Ovary (tissue), 9 donors: ENCODE measurements around the gene MED27. TPM values are rescaled to one million over a fixed set of nuclear protein-coding genes. Genes with fewer than 3 reads are reported as not detected.
A peak's percentile ranks its signal among the peaks of the same experiment; 100 is the strongest.

Experiments
- DNase-seq, 5 donors: peaks; one replicate each; pipeline ENCODE4 v3.0.0-alpha.2; 2019 to 2020
- H3K27ac ChIP-seq, 2 donors: fragments of 200-600 bp; one replicate each; pipeline versions ENCODE4 v1.5.1 to v1.8.0; 2019 to 2022
- H3K27me3 ChIP-seq: fragments of 200-600 bp; one replicate; pipeline ENCODE4 v1.8.0; 2022
- H3K36me3 ChIP-seq: fragments of 200-600 bp; sonication (generic); one replicate; pipeline ENCODE4 v1.5.1; 2019
- H3K4me1 ChIP-seq: one replicate; pipeline ENCODE4 v1.8.1; 2013; ENCODE audit warnings: mild to moderate bottlenecking, moderate library complexity; ENCODE audit not compliant: insufficient read depth
- H3K4me3 ChIP-seq: fragments of 200-600 bp; sonication (generic); one replicate; pipeline ENCODE4 v1.5.1; 2017
- H3K9me3 ChIP-seq, 2 donors: fragments of 200-600 bp in 1 of 2; sonication (generic) in 1 of 2; one replicate each; pipeline versions ENCODE4 v1.5.1 to v1.8.1; 2013 to 2019; ENCODE audit warnings: mild to moderate bottlenecking in 1 of 2, moderate library complexity in 1 of 2
- EP300 ChIP-seq: sonication (generic); formaldehyde crosslinking; IDR thresholded peaks from one replicate; pipeline ENCODE4 v1.6.1; 2017; ENCODE audit warnings: antibody characterized with exemption
- POLR2A ChIP-seq: fragments of 450-650 bp; IDR thresholded peaks from one replicate; pipeline ENCODE4 v1.6.1; 2017; ENCODE audit warnings: antibody characterized with exemption, mild to moderate bottlenecking, moderate library complexity
- WGBS, 3 donors: extraction: QIAGEN DNeasy Blood & Tissue Kit in 1 of 3; methylation state at CpG; one replicate each; pipeline versions ENCODE4 v1.1.5 to v1.1.7; 2013 to 2017; 5-methylcytosine and 5-hydroxymethylcytosine counted together
- intact Hi-C, 4 donors: fragments of 100-400 bp; cut with DNase I; formaldehyde crosslinking; loops; one replicate each; pipeline versions ENCODE4 v1.11.0 to v1.15.1; 2022 to 2023
- polyA plus RNA-seq, 2 donors: library from polyadenylated mRNA; stranded (reverse); fragments of 200-250 nt in 1 of 2; fragments of 350-450 nt in 1 of 2; fragmentation: Illumina TruSeq in 1 of 2; extraction: RNeasy Lipid Tissue Mini Kit (QIAGEN cat#74804) in 1 of 2; gene quantifications; one replicate each; pipeline ENCODE4 v1.2.3, GENCODE V29; 2013 to 2014
- total RNA-seq, 7 donors: library from RNA; depleted of rRNA in 2 of 7; stranded (reverse); fragments of >200 nt in 2 of 7; fragmentation: NEBNext Ultra II Directional in 3 of 7; extraction: Animal tissue kit (Norgen Biotek cat#: 25700) in 3 of 7; gene quantifications; one replicate each; pipeline versions ENCODE4 v1.1.0 to v1.2.4, GENCODE V29; 2016 to 2023
- TF ChIP-seq, protein P1 (sequence below), 3 donors: fragments of 450-650 bp in 2 of 3; fragments of 200-600 bp in 1 of 3; IDR thresholded peaks; one replicate each; pipeline versions ENCODE4 v1.5.1 to v1.8.0; 2016 to 2022; ENCODE audit warnings: antibody characterized with exemption in 3 of 3, mild to moderate bottlenecking in 1 of 3
- donor health status: DM: no; HTN: no; CAD: no; lungs with moderate emphysema.
- donor health status: DM: no; HTN: no; CAD: no.
- donor health status: Bipolar disorder and iron deficiency.
- donor health status: DM: yes; HTN: yes; CAD: no.
- donor health status: DM: no; HTN: no; CAD: no.
- donor health status: DM: yes; HTN: yes; CAD: no.

The MED27 gene
- total and polyA plus RNA-seq, 9 donors, result 7.6 to 24.9 (median 17.4) TPM

DNA sequence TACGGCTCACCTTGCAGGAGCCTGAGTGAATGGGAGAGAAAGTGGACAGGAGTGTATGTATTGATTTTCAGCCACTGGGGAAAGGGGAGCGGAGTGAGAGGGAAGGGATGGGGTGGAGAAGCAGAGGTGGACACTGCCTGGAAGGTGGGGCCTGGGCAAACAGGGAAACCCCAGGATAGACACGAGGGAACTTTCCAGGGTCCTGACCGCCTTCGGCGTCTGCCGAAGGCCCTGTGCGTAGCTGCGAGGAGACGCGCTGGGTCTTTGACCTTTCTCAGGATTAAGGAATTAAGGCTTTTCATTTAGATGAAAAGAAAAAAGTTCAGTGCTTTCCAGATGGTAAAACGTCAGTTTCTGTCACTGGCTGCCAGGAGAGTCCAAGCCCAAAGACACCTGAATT lies 205.2 kb downstream of the MED27 start:
- H3K36me3 ChIP-seq, result no peaks in the 10 kb centered on the region
- whole genome bisulfite sequencing, 3 donors, result 79 to 81% (median 81%) methylated on average over 12 of the region's 12 CpGs
- DNase-seq, result no peak
- TF ChIP-seq EP300 (no peak), POLR2A (no peak)
- TF ChIP-seq, protein P1, sequence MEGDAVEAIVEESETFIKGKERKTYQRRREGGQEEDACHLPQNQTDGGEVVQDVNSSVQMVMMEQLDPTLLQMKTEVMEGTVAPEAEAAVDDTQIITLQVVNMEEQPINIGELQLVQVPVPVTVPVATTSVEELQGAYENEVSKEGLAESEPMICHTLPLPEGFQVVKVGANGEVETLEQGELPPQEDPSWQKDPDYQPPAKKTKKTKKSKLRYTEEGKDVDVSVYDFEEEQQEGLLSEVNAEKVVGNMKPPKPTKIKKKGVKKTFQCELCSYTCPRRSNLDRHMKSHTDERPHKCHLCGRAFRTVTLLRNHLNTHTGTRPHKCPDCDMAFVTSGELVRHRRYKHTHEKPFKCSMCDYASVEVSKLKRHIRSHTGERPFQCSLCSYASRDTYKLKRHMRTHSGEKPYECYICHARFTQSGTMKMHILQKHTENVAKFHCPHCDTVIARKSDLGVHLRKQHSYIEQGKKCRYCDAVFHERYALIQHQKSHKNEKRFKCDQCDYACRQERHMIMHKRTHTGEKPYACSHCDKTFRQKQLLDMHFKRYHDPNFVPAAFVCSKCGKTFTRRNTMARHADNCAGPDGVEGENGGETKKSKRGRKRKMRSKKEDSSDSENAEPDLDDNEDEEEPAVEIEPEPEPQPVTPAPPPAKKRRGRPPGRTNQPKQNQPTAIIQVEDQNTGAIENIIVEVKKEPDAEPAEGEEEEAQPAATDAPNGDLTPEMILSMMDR (IDR thresholded peaks at IDR 0.05), result no peak
- intact Hi-C loops, result no loop called here
- no peaks in the 10 kb centered on the region for H3K27me3 ChIP-seq
- H3K4me1 ChIP-seq, result no peaks in the 10 kb centered on the region
- H3K4me3 ChIP-seq, result no peak overlapping the region
- H3K27ac ChIP-seq, result no peak overlapping the region
- H3K9me3 ChIP-seq, result no peaks in the 10 kb centered on the region

DNA sequence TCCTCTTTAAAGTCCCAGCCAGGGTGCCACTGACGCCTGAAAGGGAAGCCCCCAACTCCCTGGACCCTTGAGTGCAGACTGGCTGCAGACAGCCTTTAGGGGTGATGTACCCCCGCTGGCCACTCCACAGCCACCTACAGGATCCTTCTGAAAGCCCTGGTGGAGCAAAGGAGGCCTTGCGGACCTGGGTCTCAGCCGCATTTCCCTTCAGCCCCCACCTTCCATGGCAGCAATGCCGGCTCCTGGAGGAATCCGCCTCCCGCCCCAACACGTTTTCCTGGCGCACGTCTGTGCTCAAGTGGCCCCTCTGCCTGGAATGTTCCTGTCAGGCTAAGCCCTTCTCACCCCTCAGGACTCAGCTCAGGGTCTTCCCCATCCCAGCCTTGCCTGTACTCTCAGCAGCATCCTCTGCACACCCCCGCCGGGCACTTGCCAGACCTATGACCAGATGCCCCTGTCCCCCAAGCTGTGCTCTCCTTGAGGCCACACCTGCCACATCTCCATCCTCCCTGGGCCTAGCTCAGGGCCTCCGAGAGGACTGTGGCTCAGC lies 205.7 kb downstream of the MED27 start:
- WGBS, 3 donors, result 91 to 95% (median 93%) methylated on average over 13 of the region's 13 CpGs
- Histone ChIP-seq H3K4me3 (no peak overlapping the region), H3K27me3 (no peaks in the 10 kb centered on the region), H3K36me3 (no peaks in the 10 kb centered on the region), H3K9me3 (no peaks in the 10 kb centered on the region), H3K4me1 (no peaks in the 10 kb centered on the region), H3K27ac (no peak overlapping the region)
- TF ChIP-seq EP300, result no peak
- TF ChIP-seq, protein P1 (IDR thresholded peaks at IDR 0.05), result no peak
- no peak for TF ChIP-seq POLR2A
- no peak for DNase-seq
- intact Hi-C loops, result no loop called here

DNA sequence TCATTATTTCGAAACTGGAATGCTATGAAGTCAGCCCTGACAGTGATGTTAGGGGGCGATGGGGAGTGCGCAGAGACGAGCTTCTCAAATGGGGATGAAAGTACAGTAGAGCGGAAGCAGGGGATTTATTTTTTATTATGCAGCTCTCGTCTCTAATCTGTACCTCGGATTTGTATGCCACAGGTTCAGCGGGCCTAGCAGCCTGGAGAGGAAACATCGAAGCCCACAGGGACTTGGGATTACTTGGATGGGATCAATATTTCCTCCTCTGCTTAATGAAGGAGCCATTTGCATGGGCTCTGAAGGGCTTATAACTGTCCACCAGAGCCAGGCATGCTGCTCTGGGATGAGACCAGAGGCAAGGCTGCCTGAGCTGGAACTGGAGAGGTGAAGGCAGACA lies 206.3 kb downstream of the MED27 start:
- no peak for TF ChIP-seq POLR2A
- TF ChIP-seq, protein P1 (IDR thresholded peaks at IDR 0.05), result no peak
- TF ChIP-seq EP300, result no peak

DNA sequence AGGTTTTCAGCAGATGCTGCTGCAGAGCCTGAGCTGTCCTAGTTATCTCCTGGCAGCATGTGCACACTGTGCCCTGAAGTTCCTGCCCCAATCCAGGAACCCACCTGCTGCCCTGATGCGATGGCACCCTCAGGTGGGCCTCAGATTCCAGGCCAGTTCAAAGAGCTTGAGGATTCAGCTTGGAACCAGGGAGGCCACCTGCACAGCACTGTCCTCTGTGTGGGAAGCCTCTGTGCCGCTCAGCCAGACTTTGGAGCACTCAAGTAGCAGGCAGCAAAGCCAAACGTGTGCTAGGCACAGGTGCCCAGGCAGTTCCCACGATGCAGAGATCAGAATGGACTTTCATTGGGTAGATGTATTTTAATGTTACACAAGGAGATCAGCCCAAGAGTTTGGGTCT lies 207.0 kb downstream of the MED27 start:
- Histone ChIP-seq H3K4me3 (no peak overlapping the region), H3K27me3 (no peaks in the 10 kb centered on the region), H3K27ac (no peak overlapping the region), H3K36me3 (no peaks in the 10 kb centered on the region), H3K9me3 (no peaks in the 10 kb centered on the region), H3K4me1 (no peaks in the 10 kb centered on the region)
- WGBS, 3 donors, result 84 to 90% (median 87%) methylated on average over 4 of the region's 4 CpGs
- TF ChIP-seq, protein P1 (IDR thresholded peaks at IDR 0.05), result no peak
- TF ChIP-seq EP300 (no peak), POLR2A (no peak)
- peak in 1 of 5 donors; percentile 7 for DNase-seq
- intact Hi-C loops, result no loop called here

More for the DNA sequence above, 206.3 kb downstream of the MED27 start:
- H3K36me3 ChIP-seq, result no peaks in the 10 kb centered on the region
- intact Hi-C loops, result no loop called here
- WGBS, 3 donors, result 95% methylated on average over 9 of the region's 9 CpGs
- no peak overlapping the region for H3K4me3 ChIP-seq
- no peak for DNase-seq
- H3K27ac ChIP-seq, result no peak overlapping the region
- no peaks in the 10 kb centered on the region for H3K4me1 ChIP-seq
- H3K27me3 ChIP-seq, result no peaks in the 10 kb centered on the region
- H3K9me3 ChIP-seq, result no peaks in the 10 kb centered on the region
